OCI-LY1 (cell line): Measurements from ENCODE around the gene C20orf173.

Experiments used
- CTCF ChIP-seq: fragments of 200-600 bp; sonication (generic), shearing (Covaris generic); IDR thresholded peaks from 2 replicates; pipeline ENCODE4 v1.5.1; 2017; ENCODE audit warnings: mild to moderate bottlenecking, antibody characterized with exemption, low read length, moderate library complexity, mixed read lengths
- EZH2 ChIP-seq: fragments of 200-600 bp; sonication (generic), shearing (Covaris generic); IDR thresholded peaks from 2 replicates; pipeline ENCODE4 v1.8.0; 2017; ENCODE audit warnings: borderline replicate concordance, mixed run types, mild to moderate bottlenecking, antibody characterized with exemption, low read length, moderate library complexity, mixed read lengths

GRCh38 chr20:35547329-35547728, 17.9 kb upstream of the C20orf173 start:
- TF ChIP-seq CTCF: no peak
- TF ChIP-seq EZH2: no peak
